Activated naive CD8-positive, alpha-beta T cell treated with anti-CD3 and anti-CD28 coated beads, Interleukin-2, amount 50 U/mL, for 16 hours (primary cell): ENCODE data around the gene ZNF750.

ENCODE experiments used
- DNase-seq: peaks from one replicate; pipeline ENCODE4 v3.0.0-alpha.2; 2020; ENCODE audit warnings: low read depth, low spot score

ZNF750 gene

GRCh38 chr17:82812058-82812457 lies 27.8 kb downstream of the ZNF750 start:
- DNase-seq, result no peak

GRCh38 chr17:82810644-82811430 lies 29.0 kb downstream of the ZNF750 start:
- DNase-seq, result no peak

- no peak for DNase-seq
Observed at GRCh38 chr17:82808921-82809905, 30.6 kb downstream of the ZNF750 start.

DNA sequence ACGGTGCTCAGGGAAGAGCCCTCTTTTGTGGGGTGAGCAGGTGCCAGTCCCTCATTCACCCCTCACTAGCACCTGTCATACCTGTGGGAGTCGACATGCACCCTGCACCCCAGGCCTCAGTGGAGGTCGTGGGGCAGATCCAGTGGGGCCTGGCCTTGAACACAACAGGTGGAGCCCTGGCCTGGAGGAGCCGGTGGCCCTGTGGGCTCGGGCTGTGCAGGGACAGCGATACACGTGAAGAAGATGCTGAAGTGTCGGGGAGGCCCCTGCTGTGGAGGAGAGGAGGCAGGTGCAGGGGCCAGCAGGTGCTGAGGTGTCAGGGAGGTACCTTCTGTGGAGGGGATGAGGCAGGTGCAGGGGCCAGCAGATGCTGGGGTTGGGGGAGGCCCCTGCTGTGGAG lies 31.8 kb downstream of the ZNF750 start:
- no peak for DNase-seq

GRCh38 chr17:82807562-82807961 lies 32.3 kb downstream of the ZNF750 start:
- DNase-seq, result no peak

- no peak for DNase-seq
Observed at GRCh38 chr17:82807101-82807500, 32.7 kb downstream of the ZNF750 start.

DNA sequence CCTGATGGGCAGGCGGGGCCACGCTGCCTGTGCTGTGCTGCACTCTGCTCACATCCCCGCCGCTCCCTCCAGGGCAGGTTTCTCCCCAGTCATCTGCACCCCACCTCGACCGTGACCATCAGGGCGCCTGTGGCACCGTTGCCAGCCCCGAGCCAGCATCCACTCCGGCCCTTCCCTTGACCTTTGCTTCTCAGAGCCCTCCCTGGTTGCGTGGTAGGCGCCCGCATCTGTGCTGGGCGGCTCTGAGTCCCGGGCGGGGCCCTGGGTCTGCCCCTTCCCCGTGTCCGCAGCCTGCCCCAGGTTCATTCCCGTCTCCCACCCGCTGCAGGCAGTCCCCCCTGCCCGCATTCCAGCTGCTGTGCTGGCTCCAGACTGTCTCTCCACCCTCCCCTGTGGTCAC lies 33.2 kb downstream of the ZNF750 start:
- DNase-seq, result no peak

GRCh38 chr17:82805823-82806222 lies 34.0 kb downstream of the ZNF750 start:
- no peak for DNase-seq

DNA sequence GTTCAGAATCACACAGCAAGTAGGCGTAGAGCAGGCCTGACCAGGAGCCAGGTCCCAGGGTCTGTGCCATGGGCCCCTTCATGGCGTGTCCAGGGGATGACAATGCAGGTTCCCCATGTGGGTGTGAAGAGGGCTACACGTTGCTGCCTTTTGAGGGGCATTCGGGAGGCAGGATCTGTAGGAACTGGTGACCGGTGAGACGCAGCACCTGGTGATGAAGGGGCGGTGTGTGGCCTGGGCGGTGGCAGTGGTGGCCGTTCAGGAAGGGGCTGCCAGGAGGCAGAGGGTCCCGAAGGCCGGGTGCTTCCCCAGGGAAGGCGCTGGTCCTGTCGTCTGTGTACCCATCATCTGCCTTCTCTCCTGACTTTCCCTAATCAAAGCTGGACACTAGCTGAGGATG lies 34.6 kb downstream of the ZNF750 start:
- no peak for DNase-seq

DNA sequence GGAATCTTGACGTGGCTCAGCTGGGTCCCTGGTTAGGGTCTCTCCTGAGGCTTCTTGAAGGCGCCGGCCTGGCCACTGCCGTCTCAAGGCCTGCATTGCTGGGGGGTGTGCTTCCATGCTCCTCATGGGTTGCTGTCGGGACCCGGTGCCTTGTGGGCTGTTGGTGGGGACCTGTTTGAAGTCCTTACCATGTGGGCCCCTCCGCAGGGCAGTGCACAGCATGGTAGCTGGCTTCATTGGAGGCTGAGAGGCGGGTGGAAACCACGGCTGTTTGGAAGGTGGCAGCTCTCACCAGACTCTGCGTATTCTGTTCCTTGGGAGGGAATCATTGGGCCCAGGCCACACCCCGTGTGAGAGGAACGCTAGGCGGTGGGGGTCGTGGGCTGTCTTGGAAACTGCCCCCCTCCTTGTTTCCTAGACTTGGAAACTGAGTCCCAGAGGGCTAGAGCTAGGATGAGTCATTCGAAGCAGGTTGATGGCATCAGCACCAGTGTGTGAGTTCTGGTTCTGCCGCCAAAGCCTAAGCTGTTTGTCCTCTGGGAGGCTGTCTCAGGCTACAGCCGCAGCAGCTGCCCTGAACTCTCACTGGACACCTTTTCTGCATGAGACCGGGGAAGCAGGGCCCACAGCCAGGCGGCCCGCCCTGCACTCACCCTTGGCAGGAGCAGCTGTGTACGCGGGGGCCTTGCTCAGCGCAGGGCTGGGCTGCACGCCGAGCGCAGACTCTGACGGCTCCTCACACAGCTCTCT lies 35.2 kb downstream of the ZNF750 start:
- DNase-seq, result no peak

DNA sequence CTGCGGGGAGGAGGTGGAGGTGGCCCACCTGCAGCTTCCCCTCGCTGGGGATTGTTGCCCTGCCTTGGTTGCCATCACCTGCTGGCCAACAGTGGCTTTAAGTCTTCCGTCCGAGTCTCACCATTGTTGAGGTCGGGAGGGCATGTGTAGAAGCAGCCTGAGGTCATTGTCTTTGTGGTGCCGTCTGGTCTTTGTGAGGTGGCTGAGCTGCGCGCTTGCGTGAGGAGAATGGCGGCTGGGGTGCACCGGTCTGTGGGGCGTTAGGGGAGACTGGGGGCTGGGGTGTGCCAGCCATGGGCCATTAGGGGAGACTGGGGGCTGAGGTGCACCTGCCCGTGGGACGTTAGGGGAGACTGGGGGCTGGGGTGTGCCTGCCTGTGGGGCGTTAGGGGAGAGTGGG lies 36.2 kb downstream of the ZNF750 start:
- DNase-seq, result no peak

GRCh38 chr17:82803185-82803584 lies 36.6 kb downstream of the ZNF750 start:
- no peak for DNase-seq

DNA sequence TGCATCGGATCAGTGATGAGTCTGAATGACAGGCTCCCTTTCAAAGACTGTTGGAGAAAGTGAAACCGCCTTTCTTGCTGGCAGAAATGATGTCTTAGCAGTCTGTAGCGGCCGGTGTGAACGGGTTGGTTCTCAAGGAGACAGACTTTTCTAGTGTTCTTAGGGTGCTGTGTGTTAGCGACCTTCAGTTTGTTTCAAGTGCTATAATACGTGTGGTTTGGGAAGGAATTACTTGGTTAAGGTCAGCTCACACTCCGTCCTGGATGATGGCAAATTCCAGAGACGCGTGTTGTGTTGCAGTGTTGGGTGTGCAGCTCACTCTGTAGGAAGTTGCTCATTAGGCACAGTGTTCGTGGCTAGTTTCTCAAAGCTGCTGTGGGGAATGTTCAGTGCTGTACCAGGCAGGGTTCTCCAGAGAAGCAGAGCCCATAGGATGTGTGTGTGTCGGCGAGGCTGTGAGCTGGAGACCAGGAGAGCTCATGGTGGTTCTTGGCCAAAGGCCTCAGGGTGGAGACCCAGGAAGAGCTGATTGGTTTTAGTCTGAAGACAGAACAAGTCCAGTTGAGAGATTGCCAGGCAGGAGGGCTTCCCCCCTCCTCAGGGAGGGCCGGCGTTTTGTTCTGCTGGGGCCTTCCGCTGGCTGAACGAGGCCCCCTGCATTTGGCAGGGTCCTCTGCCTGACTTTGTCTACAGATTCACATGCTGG lies 37.6 kb downstream of the ZNF750 start:
- no peak for DNase-seq

GRCh38 chr17:82801377-82801970 lies 38.3 kb downstream of the ZNF750 start:
- DNase-seq, result no peak

- DNase-seq, result no peak
Observed at GRCh38 chr17:82800885-82801284, 38.9 kb downstream of the ZNF750 start.

DNA sequence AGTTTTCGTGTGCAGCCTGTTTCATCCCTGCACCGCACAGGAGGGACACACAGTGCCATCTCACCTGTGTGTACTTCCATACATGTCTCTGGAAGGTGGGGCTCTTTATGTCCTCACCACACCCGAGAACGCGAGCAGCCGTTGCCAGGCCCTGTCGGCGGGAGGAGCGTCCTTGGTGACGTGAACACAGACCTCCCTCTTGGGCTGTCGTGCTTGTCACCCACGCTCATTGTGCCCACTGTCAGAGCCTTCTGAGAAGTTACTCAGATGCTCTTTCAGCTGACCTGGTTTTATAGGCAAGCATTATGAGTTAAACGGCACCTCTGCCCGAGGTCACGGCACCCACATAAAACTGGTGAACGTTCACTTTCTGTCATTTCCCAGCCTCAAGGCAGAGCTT lies 40.2 kb downstream of the ZNF750 start:
- DNase-seq, result no peak

GRCh38 chr17:82798752-82799151 lies 41.1 kb downstream of the ZNF750 start:
- no peak for DNase-seq

GRCh38 chr17:82797061-82797460 lies 42.8 kb downstream of the ZNF750 start:
- DNase-seq, result no peak

GRCh38 chr17:82795615-82796014 lies 44.2 kb downstream of the ZNF750 start:
- DNase-seq, result no peak

DNA sequence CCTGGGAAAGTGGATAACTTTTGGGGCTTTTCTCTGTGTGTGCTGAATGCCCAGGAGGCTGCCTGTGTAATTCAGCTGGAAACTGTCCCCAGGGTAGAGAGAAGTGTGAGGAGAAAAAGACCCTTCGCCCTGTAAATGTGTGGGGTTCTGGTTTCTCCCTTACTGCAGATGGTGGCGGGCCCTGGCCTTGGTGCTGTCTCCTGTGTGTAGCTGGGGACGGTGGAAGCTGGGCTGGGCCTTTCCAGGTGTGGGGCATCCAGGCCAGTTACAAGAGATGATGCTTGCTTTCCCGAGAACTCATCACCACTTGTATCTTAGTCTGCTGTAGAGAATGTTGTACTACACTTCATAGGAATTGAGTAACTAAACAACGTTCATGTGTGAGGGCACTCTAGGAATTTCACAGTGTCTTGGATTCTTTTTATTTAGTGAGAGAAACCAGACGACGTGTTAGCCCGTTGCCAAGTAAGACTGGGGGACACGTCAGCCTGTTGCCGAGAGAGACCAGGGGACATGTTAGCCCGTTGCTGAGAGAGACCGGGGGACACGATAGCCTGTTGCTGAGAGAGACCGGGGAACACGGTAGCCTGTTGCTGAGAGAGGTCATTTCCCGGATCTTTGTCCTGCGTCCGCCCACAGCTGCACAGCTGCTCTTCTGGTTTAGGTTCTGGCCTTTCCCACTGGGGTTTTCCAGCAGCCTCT lies 44.9 kb downstream of the ZNF750 start:
- no peak for DNase-seq
